SK-N-SH (cell line): ENCODE measurements around the gene ZDHHC12. TPM values are rescaled to one million over a fixed set of nuclear protein-coding genes. Genes with fewer than 3 reads are reported as not detected.
A peak's percentile ranks its signal among the peaks of the same experiment; 100 is the strongest.

Experiments
- CTCF ChIA-PET: fragments of 300-600, 350-600 bp; formaldehyde crosslinking; extraction: SDS; loops from one replicate; lab custom pipeline; 2021; lab: Yijun Ruan, JAX
- POLR2A ChIA-PET: fragments of 350-600 bp; sonication (Branson Sonifier 250); formaldehyde crosslinking; extraction: SDS; loops from one replicate; lab custom pipeline; 2020; ENCODE audit warnings: antibody characterized with exemption, inconsistent platforms; lab: Yijun Ruan, JAX
- DNase-seq: peaks from one replicate; pipeline ENCODE4 v3.0.0; 2012
- H2AFZ ChIP-seq: fragments of 200-600 bp; sonication (generic); 2 replicates; pipeline ENCODE4 v1.8.1; 2016; ENCODE audit warnings: antibody characterized with exemption, mild to moderate bottlenecking, low read depth
- H3F3A ChIP-seq: fragments of 200-600 bp; sonication (generic); replicated peaks from 2 replicates; pipeline ENCODE3; 2016; ENCODE audit warnings: antibody characterized with exemption, mild to moderate bottlenecking; ENCODE audit not compliant: insufficient read depth
- H3K27ac ChIP-seq, 2 experiments: fragments of 200-500 bp in 1 of 2; fragments of 200-600 bp in 1 of 2; sonication (Bioruptor generic) in 1 of 2; sonication (generic), shearing (Covaris generic) in 1 of 2; 2 replicates each; pipeline versions ENCODE4 v1.5.1 to v1.6.1; 2014 to 2016; ENCODE audit warnings: low read depth in 2 of 2, inconsistent platforms in 1 of 2, low read length in 1 of 2, mild to moderate bottlenecking in 1 of 2, mixed read lengths in 1 of 2
- H3K27me3 ChIP-seq: fragments of 200-600 bp; sonication (generic), shearing (Covaris generic); 2 replicates; pipeline ENCODE4 v1.6.1; 2016; ENCODE audit warnings: mixed run types; ENCODE audit not compliant: insufficient read depth
- H3K36me3 ChIP-seq, 2 experiments: fragments of 200-500 bp in 1 of 2; fragments of 200-600 bp in 1 of 2; sonication (Bioruptor generic) in 1 of 2; sonication (generic) in 1 of 2; replicated peaks in 1 of 2; 2 replicates each; pipeline versions ENCODE3 to v1.5.1; 2014 to 2016; ENCODE audit warnings: low read length in 1 of 2, mild to moderate bottlenecking in 1 of 2; ENCODE audit not compliant: insufficient read depth in 2 of 2, control insufficient read depth in 1 of 2
- H3K4me1 ChIP-seq, 2 experiments: fragments of 200-500 bp in 1 of 2; fragments of 200-600 bp in 1 of 2; sonication (Bioruptor generic) in 1 of 2; sonication (generic), shearing (Covaris generic) in 1 of 2; 2 replicates each; pipeline versions ENCODE4 v1.5.1 to v1.6.1; 2014 to 2016; ENCODE audit warnings: low read depth in 1 of 2, low read length in 1 of 2, mixed run types in 1 of 2; ENCODE audit not compliant: insufficient read depth in 2 of 2, control insufficient read depth in 1 of 2
- H3K4me2 ChIP-seq: fragments of 200-600 bp; sonication (generic), shearing (Covaris generic); 2 replicates; pipeline ENCODE4 v1.6.1; 2017; ENCODE audit warnings: mixed run types
- H3K4me3 ChIP-seq, 2 experiments: fragments of 200-500 bp in 1 of 2; fragments of 200-600 bp in 1 of 2; sonication (Bioruptor generic) in 1 of 2; sonication (generic), shearing (Covaris generic) in 1 of 2; 2 replicates each; pipeline versions ENCODE4 v1.5.1 to v1.8.1; 2014 to 2016; ENCODE audit warnings: low read depth in 2 of 2, inconsistent platforms in 1 of 2, low read length in 1 of 2, mild to moderate bottlenecking in 1 of 2, mixed read lengths in 1 of 2, moderate library complexity in 1 of 2
- H3K79me2 ChIP-seq: fragments of 200-600 bp; sonication (generic); 2 replicates; pipeline ENCODE4 v1.8.1; 2017; ENCODE audit warnings: mild to moderate bottlenecking; ENCODE audit not compliant: insufficient read depth
- H3K9ac ChIP-seq: fragments of 200-600 bp; sonication (generic); 2 replicates; pipeline ENCODE4 v1.6.1; 2017; ENCODE audit warnings: mixed run types
- H3K9me2 ChIP-seq: fragments of 200-600 bp; sonication (generic); 2 replicates; pipeline ENCODE4 v1.6.1; 2017; ENCODE audit warnings: mixed run types
- H3K9me3 ChIP-seq: fragments of 200-600 bp; sonication (generic); 2 replicates; pipeline ENCODE4 v1.6.1; 2017; ENCODE audit warnings: mixed run types, mild to moderate bottlenecking, moderate library complexity
- H4K20me1 ChIP-seq: fragments of 200-600 bp; sonication (generic); 2 replicates; pipeline ENCODE4 v1.6.1; 2017; ENCODE audit warnings: mild to moderate bottlenecking, mixed run types; ENCODE audit not compliant: insufficient read depth
- CTCF ChIP-seq: fragments of 200-600 bp; sonication (generic); IDR thresholded peaks from 2 replicates; pipeline ENCODE4 v1.6.1; 2017; ENCODE audit warnings: antibody characterized with exemption, mild to moderate bottlenecking, moderate library complexity
- GABPA ChIP-seq: IDR thresholded peaks from 2 replicates; pipeline ENCODE4 v1.4.0; 2012; ENCODE audit warnings: low read depth, mild to moderate bottlenecking
- IRF3 ChIP-seq: fragments of 150-350 bp; IDR thresholded peaks from 2 replicates; pipeline ENCODE4 v1.6.1; 2016; ENCODE audit warnings: mild to moderate bottlenecking, low read depth, low read length
- RAD21 ChIP-seq: IDR thresholded peaks from 2 replicates; pipeline ENCODE4 v1.6.1; 2012; ENCODE audit warnings: mild to moderate bottlenecking, low read length
- RCOR1 ChIP-seq: fragments of 150-350 bp; IDR thresholded peaks from 2 replicates; pipeline ENCODE4 v1.6.1; 2017; ENCODE audit warnings: antibody characterized with exemption, low read length
- REST ChIP-seq: IDR thresholded peaks from 2 replicates; pipeline ENCODE4 v1.6.1; 2012; ENCODE audit warnings: mild to moderate bottlenecking, low read depth, low read length, moderate library complexity
- RFX5 ChIP-seq: IDR thresholded peaks from 2 replicates; pipeline ENCODE4 v1.6.1; 2012; ENCODE audit warnings: mild to moderate bottlenecking, improper control_type of control experiment, low read length
- TAF1 ChIP-seq: IDR thresholded peaks from 2 replicates; pipeline ENCODE4 v1.6.1; 2012; ENCODE audit warnings: low read depth, mild to moderate bottlenecking, low read length, moderate library complexity, borderline replicate concordance
- TEAD4 ChIP-seq: IDR thresholded peaks from 2 replicates; pipeline ENCODE4 v1.4.0; 2012; ENCODE audit warnings: mild to moderate bottlenecking, borderline replicate concordance; ENCODE audit not compliant: insufficient read depth
- ZBTB33 ChIP-seq: IDR thresholded peaks from 2 replicates; pipeline ENCODE4 v1.4.0; 2012; ENCODE audit warnings: low read depth, borderline replicate concordance
- WGBS: methylation state at CpG from one replicate; pipeline ENCODE4 v1.1.6; 2017; ENCODE audit warnings: low lambda C conversion rate; 5-methylcytosine and 5-hydroxymethylcytosine counted together
- polyA plus RNA-seq, 3 experiments: library from polyadenylated mRNA; depleted of rRNA; stranded (reverse); fragments of >200 nt; gene quantifications; 2 replicates each; pipeline ENCODE4 v1.2.3, GENCODE V29; 2012

ZDHHC12 gene
- polyA plus RNA-seq, 1 of the 3 experiments (the other 2 are of a cell fraction): 51.3 TPM

GRCh38 chr9:128728298-128728697 is 4.4 kb upstream of the ZDHHC12 start:
- POLR2A ChIA-PET: interaction anchor here (1.1 kb wide), 1 partner anchor 90 kb away, joined by 4 read pairs; the partner anchor contains the start of gene ENDOG
- Histone ChIP-seq H4K20me1 (no peaks in the 10 kb centered on the region), H3K27me3 (no peaks in the 10 kb centered on the region), H3K79me2 (no peaks in the 10 kb centered on the region), H2AFZ (no peak overlapping the region), H3K9me2 (no peaks in the 10 kb centered on the region), H3K9me3 (no peaks in the 10 kb centered on the region), H3K27ac (peak overlapping the region in 1 of 2 experiments; percentile 31; a peak in 2 of 4 replicates), H3K36me3 (peaks cover 0 to 4% of the 10 kb centered on the region in 2 experiments), H3K9ac (no peak overlapping the region), H3K4me1 (peaks cover 0 to 31% of the 10 kb centered on the region in 2 experiments; a peak in 1 of 4 replicates), H3F3A (peaks cover 11% of the 10 kb centered on the region), H3K4me3 (no peak overlapping the region), H3K4me2 (no peak overlapping the region)
- TF ChIP-seq RCOR1 (no peak), GABPA (no peak), RAD21 (no peak), ZBTB33 (no peak), TEAD4 (no peak), IRF3 (no peak), TAF1 (no peak), CTCF (no peak), RFX5 (no peak), REST (no peak)
- CTCF ChIA-PET: interaction anchor here (1.0 to 1.3 kb wide), 2 partner anchors 25 to 65 kb away, joined by 3 read pairs; no protein-coding TSS in a partner anchor
- 66% methylated on average over 5 of the region's 7 CpGs for WGBS
- peak; percentile 60 for DNase-seq
